ENCODE results near the gene TMEM116.
"Not testable (repeated sequence)": the region's sequence is repeated elsewhere in the genome, so short reads cannot be mapped to it uniquely, and the experiment has no call there.

Gene TMEM116

DNA sequence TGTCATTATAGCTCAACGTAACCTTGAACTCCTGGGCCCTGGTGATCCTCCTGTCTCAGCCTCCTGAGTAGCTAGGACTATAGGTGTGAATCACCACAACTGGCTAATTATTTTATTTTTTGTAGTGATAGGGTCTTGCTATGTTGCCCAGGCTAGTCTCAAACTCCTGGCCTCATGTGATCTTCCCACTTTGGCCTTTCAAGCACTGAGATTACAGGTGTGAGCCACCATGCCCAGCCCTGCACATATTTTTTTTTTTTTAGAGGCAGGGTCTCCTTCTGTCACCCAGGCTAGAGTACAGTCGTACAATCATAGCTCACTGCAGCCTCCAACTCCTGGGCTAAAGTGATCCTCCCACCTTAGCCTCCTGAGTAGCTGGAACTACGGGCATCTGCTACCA, 8.9 kb downstream of the TMEM116 start:
- Histone ChIP-seq H3K27ac (no peak overlapping the region), H3K4me3 (no peak overlapping the region), H3K9me3 (ENCODE audit: low read depth, low read length) (no peaks in the 10 kb centered on the region), H3K36me3 (ENCODE audit: insufficient read depth, low read length) (no peaks in the 10 kb centered on the region), H3K9ac (ENCODE audit: insufficient read length) (no peak overlapping the region)
- TF ChIP-seq POLR2AphosphoS5 (IDR thresholded peaks at IDR 0.05; ENCODE audit: borderline replicate concordance, low read depth, low read length) (no peak), EZH2 (IDR thresholded peaks at IDR 0.05) (no peak), FOXP2 (optimal IDR thresholded peaks at IDR 0.05; ENCODE audit: control extremely low read depth, extremely low read length, insufficient read depth) (no peak)
- no peak for DNase-seq (ENCODE audit: low read depth, low spot score)

GRCh38 chr12:112001576-112001975, 11.4 kb downstream of the TMEM116 start:
- H3K4me3 ChIP-seq, result no peak overlapping the region
- no peak for TF ChIP-seq POLR2AphosphoS5 (IDR thresholded peaks at IDR 0.05; ENCODE audit: borderline replicate concordance, low read depth, low read length)
- no peak for TF ChIP-seq FOXP2 (optimal IDR thresholded peaks at IDR 0.05; ENCODE audit: control extremely low read depth, extremely low read length, insufficient read depth)
- no peak for TF ChIP-seq EZH2 (IDR thresholded peaks at IDR 0.05)
- no peak overlapping the region for H3K27ac ChIP-seq
- no peak overlapping the region for H3K9ac ChIP-seq (ENCODE audit: insufficient read length)
- H3K9me3 ChIP-seq (ENCODE audit: low read depth, low read length), result no peaks in the 10 kb centered on the region
- no peak for DNase-seq (ENCODE audit: low read depth, low spot score)
- H3K36me3 ChIP-seq (ENCODE audit: insufficient read depth, low read length), result no peaks in the 10 kb centered on the region

- TF ChIP-seq EZH2 (IDR thresholded peaks at IDR 0.05), result no peak
- no peak for TF ChIP-seq POLR2AphosphoS5 (IDR thresholded peaks at IDR 0.05; ENCODE audit: borderline replicate concordance, low read depth, low read length)
- no peak for TF ChIP-seq FOXP2 (optimal IDR thresholded peaks at IDR 0.05; ENCODE audit: control extremely low read depth, extremely low read length, insufficient read depth)
- H3K9me3 ChIP-seq (ENCODE audit: low read depth, low read length), result no peaks in the 10 kb centered on the region
- no peak for DNase-seq (ENCODE audit: low read depth, low spot score)
- no peak overlapping the region for H3K27ac ChIP-seq
- H3K4me3 ChIP-seq, result no peak overlapping the region
- no peak overlapping the region for H3K9ac ChIP-seq (ENCODE audit: insufficient read length)
- H3K36me3 ChIP-seq (ENCODE audit: insufficient read depth, low read length), result no peaks in the 10 kb centered on the region
Measured at GRCh38 chr12:112000820-112001219, 12.1 kb downstream of the TMEM116 start.

DNA sequence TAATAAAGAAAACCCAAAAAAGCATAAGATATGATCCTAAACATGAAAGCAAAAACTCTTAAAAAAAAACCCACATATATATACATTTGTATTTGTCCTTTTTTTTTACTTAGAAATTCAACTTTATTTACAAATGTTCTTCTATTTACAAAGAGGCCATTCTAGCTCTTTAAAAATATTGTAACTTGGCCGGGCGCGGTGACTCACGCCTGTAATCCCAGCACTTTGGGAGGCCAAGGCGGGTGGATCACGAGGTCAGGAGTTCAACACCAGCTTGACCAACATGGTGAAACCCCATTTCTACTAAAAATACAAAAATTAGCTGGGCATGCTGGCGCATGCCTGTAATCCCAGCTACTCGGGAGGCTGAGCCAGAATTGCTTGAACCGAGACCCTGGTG, 13.8 kb downstream of the TMEM116 start:
- not testable (repeated sequence) for H3K27ac ChIP-seq; DNase-seq (ENCODE audit: low read depth, low spot score); H3K36me3 ChIP-seq (ENCODE audit: insufficient read depth, low read length); H3K9me3 ChIP-seq (ENCODE audit: low read depth, low read length); H3K4me3 ChIP-seq; H3K9ac ChIP-seq (ENCODE audit: insufficient read length)

- no peak for TF ChIP-seq FOXP2 (optimal IDR thresholded peaks at IDR 0.05; ENCODE audit: control extremely low read depth, extremely low read length, insufficient read depth)
- no peak for TF ChIP-seq POLR2AphosphoS5 (IDR thresholded peaks at IDR 0.05; ENCODE audit: borderline replicate concordance, low read depth, low read length)
- TF ChIP-seq EZH2 (IDR thresholded peaks at IDR 0.05), result no peak
- no peak for DNase-seq (ENCODE audit: low read depth, low spot score)
- Histone ChIP-seq H3K9me3 (ENCODE audit: low read depth, low read length) (no peaks in the 10 kb centered on the region), H3K27ac (no peak overlapping the region), H3K9ac (ENCODE audit: insufficient read length) (no peak overlapping the region), H3K36me3 (ENCODE audit: insufficient read depth, low read length) (no peaks in the 10 kb centered on the region), H3K4me3 (no peak overlapping the region)
Measured at GRCh38 chr12:111998015-111998414, 14.9 kb downstream of the TMEM116 start.

DNA sequence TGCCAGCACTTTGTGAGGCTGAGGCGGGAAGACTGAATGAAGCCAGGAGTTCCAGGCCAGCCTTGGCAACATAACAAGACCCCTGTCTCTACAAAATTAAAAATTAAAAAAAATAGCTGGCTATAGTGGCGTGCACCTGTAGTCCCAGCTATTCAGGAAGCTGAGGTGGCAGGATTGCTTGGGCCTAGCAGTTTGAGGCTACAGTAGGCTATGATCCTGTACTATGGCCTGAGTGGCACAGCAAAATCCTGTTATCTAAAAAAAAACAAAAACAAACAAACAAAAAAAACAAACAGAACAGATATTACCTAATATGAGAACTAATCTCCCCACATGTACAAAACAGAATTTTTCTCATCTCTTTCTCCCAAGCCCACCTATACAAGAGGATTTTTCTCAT, 15.7 kb downstream of the TMEM116 start:
- Histone ChIP-seq H3K9me3 (ENCODE audit: low read depth, low read length) (no peaks in the 10 kb centered on the region), H3K9ac (ENCODE audit: insufficient read length) (no peak overlapping the region), H3K4me3 (no peak overlapping the region), H3K27ac (no peak overlapping the region), H3K36me3 (ENCODE audit: insufficient read depth, low read length) (no peaks in the 10 kb centered on the region)
- no peak for TF ChIP-seq EZH2 (IDR thresholded peaks at IDR 0.05)
- TF ChIP-seq FOXP2 (optimal IDR thresholded peaks at IDR 0.05; ENCODE audit: control extremely low read depth, extremely low read length, insufficient read depth), result no peak
- TF ChIP-seq POLR2AphosphoS5 (IDR thresholded peaks at IDR 0.05; ENCODE audit: borderline replicate concordance, low read depth, low read length), result no peak
- no peak for DNase-seq (ENCODE audit: low read depth, low spot score)

GRCh38 chr12:111995782-111996480, 17.0 kb downstream of the TMEM116 start:
- H3K27ac ChIP-seq, result peak overlapping the region; percentile 12; the same call in 1 of the 2 replicates
- no peak overlapping the region for H3K4me3 ChIP-seq
- no peaks in the 10 kb centered on the region for H3K36me3 ChIP-seq (ENCODE audit: insufficient read depth, low read length)
- no peak for DNase-seq (ENCODE audit: low read depth, low spot score)
- no peak for TF ChIP-seq FOXP2 (optimal IDR thresholded peaks at IDR 0.05; ENCODE audit: control extremely low read depth, extremely low read length, insufficient read depth)
- TF ChIP-seq POLR2AphosphoS5 (IDR thresholded peaks at IDR 0.05; ENCODE audit: borderline replicate concordance, low read depth, low read length), result no peak
- no peak for TF ChIP-seq EZH2 (IDR thresholded peaks at IDR 0.05)
- H3K9me3 ChIP-seq (ENCODE audit: low read depth, low read length), result no peaks in the 10 kb centered on the region
- no peak overlapping the region for H3K9ac ChIP-seq (ENCODE audit: insufficient read length)

DNA sequence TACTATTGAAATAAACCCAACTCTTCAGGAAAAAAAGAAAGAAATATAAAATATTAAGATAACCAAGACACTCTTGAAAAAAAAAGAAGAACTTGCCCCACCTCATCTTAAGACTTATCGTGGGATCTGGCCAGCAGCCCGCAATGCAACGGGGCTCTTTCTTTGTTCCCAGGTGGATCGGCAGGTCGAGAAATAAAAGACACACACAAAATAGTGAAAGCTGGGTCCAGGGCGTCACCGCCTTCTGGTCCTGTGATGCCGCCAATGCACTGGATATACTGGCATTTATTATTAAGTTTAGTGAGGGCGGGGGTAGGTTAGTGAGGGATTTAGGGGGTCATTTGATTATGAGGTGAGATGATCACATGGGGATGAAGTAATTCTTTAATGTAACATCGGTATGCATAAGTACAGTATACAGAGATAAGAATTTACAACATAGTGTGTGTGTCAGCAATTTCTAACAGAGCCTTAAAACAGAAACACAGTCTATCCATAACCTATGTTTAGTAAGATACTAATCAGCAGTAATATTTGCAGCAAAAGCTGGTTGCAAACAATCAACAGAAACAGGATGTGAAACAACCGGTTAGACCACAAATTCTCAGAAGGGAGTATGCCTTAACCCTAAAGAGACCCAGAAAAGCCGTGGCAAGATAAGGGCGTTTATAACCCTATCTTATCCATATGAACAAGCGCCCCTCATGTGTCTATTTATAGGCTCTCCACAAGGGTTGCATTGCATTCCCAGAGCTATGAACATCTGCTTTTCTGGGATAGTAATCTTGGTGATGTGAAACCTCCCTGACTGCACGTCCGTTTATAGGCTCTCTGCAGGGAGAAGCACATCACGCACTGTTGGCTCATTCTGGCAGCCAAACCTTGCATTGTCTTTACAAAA, 18.5 kb downstream of the TMEM116 start:
- H3K27ac ChIP-seq, result peak overlapping the region; percentile 42; the same call in 1 of the 2 replicates
- H3K4me3 ChIP-seq, result peak overlapping the region; percentile 42; the same call in 1 of the 2 replicates
- H3K9me3 ChIP-seq (ENCODE audit: low read depth, low read length); H3K9ac ChIP-seq (ENCODE audit: insufficient read length); H3K36me3 ChIP-seq (ENCODE audit: insufficient read depth, low read length); DNase-seq (ENCODE audit: low read depth, low spot score): not testable (repeated sequence)

All from SK-N-MC (cell line).